Medulla oblongata (tissue), 1 donor: Measurements from ENCODE around the gene ERICH3.
A peak's percentile ranks its signal among the peaks of the same experiment; 100 is the strongest.

ENCODE experiments used
- DNase-seq: peaks from one replicate; pipeline ENCODE4 v3.0.0-alpha.2; 2015; ENCODE audit errors: extremely low spot score

ERICH3 gene

DNA sequence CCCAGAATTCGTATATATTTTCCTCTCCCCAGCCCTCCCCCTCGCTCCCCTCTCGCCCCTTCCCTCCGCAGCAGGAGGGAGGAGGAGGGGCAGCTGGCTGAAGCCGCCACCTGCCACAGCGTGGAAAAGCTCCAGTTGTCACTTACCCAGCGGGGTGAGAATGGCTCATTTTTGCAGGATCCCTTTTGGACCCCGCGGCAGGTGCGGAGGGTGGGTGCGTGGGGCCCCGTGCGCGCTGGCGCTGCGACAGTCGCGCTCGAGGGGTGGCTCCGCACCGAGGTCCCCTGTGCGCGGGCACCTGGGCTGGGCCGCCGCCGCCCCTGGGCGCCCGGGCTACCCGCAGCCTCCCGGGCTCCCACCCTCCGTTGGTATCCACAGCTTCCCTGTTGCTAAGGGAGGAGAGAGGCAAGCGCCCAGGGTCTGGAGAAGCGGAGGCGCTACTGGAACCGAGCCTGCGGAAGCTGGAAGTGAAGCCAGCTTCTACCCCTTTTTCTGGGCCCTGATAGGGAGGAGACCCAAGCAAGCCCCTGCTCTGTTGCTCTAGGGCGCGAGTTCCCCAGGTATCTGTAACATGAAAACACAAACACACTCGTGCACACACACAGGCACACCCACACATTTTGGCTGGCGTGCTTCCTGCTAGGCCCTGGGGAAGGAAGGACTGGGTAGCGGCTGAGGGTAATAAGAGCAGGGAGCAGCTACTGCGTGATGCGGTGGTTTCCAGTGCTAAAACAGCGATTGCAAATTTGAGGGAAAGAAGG is at the start of gene ERICH3:
ERICH3 (minus strand) TSS at position 442 of the 761 bp plus-strand sequence; CDS start at position 169, 273 bp downstream.
- DNase-seq = no peak

DNA sequence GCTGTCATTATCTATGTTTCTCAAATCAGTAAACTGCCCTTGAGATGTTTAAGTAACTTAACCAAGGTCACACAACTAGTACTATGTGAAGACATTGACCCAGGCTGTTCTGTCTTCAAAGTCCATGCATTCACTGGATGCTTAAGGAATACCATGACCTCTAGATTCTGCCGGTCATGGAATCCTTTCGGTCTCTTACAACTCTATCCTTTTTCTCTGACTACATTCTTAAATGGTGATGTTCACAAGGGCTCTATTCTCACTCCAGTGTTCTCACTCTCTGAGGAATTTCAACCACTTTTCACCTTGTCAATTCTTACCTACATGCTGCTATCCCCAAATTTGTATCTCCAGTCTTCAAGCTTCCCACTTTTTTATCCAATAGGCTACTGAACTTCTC is 44.0 kb upstream of the ERICH3 start:
- DNase-seq = no peak

DNA sequence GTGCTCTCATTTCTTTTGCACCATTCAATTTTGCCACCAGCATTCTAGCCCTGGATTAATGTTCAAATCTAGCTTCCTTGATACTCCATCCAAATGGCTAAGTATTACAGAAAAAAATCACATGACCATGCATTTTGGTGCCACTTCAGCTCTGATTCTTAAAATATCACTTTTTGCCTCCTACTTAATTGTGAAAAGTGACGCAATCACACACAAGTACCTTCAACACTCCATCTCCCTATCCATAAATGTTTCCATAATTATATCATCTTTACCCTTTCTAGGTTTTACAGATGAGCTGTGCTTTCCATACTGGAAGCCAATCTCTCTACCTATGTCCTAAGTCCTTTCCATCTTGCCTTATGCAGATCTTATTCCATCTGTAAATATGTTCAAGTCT is 43.2 kb upstream of the ERICH3 start:
- no peak for DNase-seq

GRCh38 chr1:74715806-74716205 is 42.2 kb upstream of the ERICH3 start:
- DNase-seq = no peak

DNA sequence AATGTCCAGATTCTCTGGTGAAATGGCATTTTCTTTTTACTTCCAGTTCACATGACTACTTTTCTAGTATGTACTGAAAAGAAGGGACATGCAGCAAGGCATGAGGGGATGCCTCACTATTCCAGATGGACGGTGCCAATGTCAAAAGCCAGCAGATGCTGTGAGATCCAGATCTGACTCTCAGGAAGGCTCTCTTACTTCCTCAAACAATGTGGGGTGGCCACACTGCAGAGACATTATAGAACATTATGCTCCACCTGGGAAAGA is 41.6 kb upstream of the ERICH3 start:
- DNase-seq = no peak

GRCh38 chr1:74714429-74715235 is 41.0 kb upstream of the ERICH3 start:
- DNase-seq = no peak

DNA sequence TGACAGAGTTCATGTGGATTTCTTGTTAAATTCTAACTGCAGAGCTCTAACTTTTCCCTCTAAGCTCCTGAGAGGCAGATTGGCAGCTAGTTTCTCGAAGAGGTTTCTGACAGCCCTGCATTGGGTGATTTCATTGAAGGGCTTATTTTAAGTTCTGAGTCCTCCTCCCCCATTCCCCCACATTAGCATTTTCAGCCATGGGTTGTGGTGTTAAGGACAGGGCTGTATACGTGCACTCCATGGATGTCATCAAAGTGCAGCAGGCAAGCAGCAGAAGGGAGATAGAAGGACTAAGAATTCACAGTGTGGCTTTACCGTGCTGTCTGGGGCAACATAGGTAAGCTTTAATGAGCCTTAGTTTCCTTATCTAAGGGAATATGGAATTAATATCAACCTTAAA is 40.3 kb upstream of the ERICH3 start:
- DNase-seq = no peak

DNA sequence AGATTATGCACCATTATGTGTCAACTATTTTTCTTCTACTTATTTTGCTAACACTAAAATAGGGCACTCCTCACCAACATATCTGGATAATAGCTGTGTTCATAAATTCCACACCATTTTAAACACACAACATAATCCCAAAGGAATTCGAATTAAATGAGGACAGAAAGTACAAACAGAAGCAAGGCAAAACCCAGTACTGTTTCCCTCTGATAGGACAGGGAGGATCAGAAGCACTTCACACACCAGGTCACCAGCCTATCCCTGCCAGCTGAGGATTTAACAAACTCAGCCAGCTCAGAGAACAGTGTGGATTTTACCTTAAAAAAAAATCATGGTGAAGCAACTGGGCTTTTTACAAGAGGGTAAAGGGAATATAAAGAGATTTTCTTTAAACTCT is 39.3 kb upstream of the ERICH3 start:
- DNase-seq = no peak

- no peak for DNase-seq
Observed at GRCh38 chr1:74703386-74704182, 30.0 kb upstream of the ERICH3 start.

DNA sequence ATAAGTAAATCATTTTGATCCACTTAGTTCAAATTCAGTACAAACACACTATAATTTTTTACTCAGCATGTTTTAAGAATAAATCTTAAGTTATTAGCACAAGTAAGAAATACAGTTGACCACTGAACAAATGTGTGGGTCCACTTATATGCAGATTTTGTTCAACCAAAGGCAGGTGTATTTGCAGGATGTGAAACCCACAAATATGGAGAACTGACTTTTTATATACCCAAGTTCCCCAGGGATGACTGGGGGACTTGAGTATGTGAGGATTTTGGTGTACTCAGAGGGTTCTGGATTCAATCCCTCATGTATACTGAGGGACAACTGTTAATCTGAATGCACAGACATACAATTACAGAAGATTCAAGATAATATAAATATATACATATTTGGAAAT is 25.7 kb upstream of the ERICH3 start:
- DNase-seq = no peak

DNA sequence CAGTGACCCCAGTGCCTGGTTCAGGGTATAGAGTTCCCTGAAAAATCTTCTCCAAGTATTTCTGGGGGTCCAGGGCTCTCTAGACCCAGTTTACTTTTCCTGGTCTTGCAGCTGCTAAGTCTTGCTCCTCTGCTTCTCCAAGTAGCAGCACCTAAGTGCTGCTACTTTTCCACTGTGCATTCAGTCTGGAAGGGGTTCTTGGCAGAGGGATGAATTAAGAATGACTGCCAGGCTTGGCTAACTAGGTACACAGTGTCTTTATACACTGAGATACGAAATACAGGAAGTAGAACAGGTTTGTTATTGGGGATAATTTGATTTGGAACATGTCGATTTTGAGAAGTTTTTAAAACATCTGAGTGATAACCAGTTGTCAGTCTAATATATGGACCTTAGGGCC is 24.2 kb upstream of the ERICH3 start:
- no peak for DNase-seq

DNA sequence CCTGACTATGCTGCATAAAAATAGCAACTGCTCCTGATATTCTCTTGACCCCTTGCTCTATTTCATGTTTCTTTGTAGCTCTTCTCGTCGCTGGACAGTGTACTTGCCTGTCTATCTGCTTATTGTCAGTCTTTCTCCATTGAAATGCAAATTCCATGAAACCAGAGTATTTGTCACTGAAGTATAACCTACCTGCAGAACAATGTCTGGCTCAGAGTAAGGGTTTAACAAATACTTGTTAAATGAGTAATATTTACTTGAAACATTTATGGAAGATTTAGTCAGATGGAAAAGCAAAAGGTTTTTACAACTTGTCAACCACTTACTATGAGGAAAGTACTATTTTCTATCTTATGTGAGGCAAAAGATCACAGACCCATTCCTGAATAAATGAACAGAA is 19.9 kb upstream of the ERICH3 start:
- no peak for DNase-seq

GRCh38 chr1:74690909-74691308 is 17.3 kb upstream of the ERICH3 start:
- no peak for DNase-seq

DNA sequence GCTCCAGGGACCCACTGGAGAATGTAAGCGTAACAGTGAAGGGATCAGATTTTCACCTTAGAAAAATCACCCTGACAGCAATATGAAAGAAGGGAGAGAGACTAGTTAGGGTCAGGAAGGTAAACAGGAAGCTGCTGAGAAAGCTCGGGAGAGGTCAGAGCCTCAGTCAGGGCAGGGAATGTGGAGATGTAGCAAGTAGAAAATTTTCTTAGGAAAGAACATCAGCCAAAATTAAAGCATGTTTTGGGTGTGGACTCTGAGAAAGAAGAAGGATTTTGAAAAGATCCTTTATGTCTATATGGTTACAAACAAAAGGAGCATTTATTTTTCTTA is 16.7 kb upstream of the ERICH3 start:
- DNase-seq = no peak

DNA sequence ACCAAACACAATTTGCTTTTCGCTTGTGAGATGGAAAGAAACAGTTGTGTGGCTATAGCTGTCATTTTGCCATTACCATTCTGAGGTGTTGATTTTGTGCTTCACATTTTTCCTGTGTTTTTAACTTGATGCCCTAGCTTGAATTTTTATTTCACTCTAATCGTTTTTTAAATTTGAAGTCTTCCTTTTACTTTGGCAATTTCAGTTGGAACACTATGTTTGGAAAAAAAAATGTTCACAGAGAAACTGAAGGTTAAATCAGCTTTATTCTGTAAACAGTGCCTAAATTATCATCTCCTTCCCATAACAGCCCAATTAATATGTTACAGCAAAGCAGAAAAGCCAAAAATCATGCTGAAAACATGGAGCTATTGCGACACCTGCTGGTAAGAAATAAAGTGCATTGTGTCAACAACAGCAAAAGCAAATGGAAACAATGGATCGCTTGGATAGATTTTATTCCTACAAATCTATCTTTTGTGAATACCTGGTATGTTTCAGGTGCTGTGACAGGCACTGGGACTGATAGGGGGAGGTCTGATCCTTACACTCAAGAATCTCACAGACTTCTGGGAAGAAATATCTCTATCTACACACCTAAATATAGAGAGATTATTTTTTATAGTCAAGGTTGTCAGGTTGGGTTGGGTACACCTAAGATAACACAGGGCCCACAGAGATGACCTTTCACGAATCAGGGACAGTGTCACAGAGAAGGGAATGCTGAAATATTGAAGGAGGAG is 16.2 kb upstream of the ERICH3 start:
- peak; percentile 83 for DNase-seq

DNA sequence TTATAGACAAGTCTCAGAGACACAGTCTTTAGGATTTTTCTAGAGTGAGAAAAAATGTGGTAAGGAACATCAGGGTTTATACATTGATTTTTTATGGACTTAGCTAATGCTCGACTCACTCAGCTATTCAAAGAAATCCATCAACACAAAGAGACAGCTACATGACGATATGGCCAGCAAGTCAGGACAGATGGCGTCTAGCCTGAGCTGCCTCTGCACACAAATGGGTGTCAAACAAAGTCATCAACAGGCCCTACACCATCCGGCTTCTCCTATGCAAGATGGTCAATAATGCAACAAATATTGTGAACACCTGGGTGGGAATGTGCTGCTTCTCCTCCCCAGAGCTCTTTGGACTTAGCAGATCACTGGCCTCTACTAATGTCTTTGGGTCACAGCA is 13.3 kb upstream of the ERICH3 start:
- no peak for DNase-seq

DNA sequence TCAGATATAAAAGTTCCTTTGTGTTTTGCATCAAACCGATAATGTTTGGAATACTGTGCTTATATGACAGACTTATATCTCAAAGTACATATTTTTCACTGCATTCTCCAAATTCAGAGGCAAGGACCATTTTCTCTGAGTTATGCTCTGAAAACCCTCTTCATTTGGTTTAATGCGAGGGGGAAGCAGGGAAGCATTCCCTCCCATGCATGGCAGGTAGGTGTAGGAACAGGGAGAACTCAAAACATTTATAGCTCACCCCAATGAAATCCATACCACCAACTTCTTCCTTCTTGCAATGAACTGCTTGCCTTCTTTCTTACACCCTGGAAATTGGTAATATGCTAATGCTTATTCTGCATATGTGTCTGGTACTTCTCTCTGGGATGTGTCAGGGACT is 10.7 kb upstream of the ERICH3 start:
- no peak for DNase-seq

- DNase-seq = no peak
Observed at GRCh38 chr1:74683656-74684055, 10.1 kb upstream of the ERICH3 start.

- DNase-seq = no peak
Observed at GRCh38 chr1:74681851-74682250, 8.3 kb upstream of the ERICH3 start.

DNA sequence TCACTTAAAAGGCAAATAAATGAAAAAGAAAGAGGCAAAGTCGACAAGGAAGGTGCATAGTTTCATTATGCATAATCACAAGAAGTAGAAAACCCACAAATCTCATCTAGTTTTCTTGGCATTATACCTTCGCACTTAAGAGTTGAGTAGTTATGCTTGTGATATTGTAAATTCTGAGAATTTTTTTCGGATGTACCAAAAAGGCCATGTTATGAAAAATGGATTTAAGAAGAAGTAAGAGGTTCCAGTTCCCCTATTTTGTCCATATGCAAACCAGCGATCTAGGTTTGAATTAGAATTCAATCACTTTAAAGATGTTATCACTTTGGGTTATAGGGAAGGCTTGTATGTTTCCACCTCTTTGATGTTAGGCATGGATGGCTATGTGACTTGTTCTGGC is 7.9 kb upstream of the ERICH3 start:
- no peak for DNase-seq

DNA sequence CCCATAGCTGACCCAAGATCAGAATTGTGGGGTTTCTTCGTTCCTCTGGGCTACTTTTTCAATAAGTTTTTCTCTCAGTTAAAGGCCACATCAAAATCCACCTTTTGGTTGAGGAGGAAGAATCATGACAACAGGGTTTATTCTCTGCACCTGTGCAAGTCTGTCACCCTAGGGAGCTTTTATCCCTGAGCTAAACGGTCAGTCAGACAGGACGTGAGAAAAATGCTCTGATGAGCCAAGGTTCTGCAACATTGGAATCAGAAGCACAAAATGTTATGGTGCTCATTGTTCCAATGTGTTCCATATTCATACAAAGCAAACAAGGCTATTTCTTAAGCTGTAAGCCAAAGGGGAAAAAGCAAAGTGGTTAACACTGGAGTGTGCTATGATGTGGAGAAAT is 7.4 kb upstream of the ERICH3 start:
- no peak for DNase-seq

GRCh38 chr1:74679811-74680210 is 6.2 kb upstream of the ERICH3 start:
- DNase-seq = no peak
